K562 (cell line): ENCODE measurements around the gene OSTF1. TPM values are rescaled to one million over a fixed set of nuclear protein-coding genes. Genes with fewer than 3 reads are reported as not detected.

Experiments used
- ATAC-seq: fragments of 200-7000 bp; cut with Tn5 transposase; 3 replicates; pipeline ENCODE4 v1.9.1; 2020; ENCODE audit warnings: moderate library complexity
- BruUV-seq: library from RNA; stranded (reverse); fragments of 400-500 nt; replicated peaks from 2 replicates; lab custom pipeline; 2021; lab: Mats Ljungman, UMichigan
- CTCF ChIA-PET: fragments of 300-600 bp; formaldehyde crosslinking; extraction: SDS; loops from one replicate; lab custom pipeline; 2021; ENCODE audit warnings: low intra/inter-chr PET ratio; lab: Yijun Ruan, JAX
- POLR2A ChIA-PET: fragments of 300-600, 350-650 bp; sonication (Branson Sonifier 250); formaldehyde crosslinking; extraction: SDS; loops from one replicate; lab custom pipeline; 2021; ENCODE audit warnings: antibody characterized with exemption, inconsistent platforms; lab: Yijun Ruan, JAX
- DNase-seq, 4 experiments: peaks; one replicate each; pipeline versions ENCODE4 v3.0.0 to v3.0.0-alpha.2; 2011 to 2018; ENCODE audit warnings: low spot score in 3 of 4, mixed read lengths in 3 of 4; ENCODE audit errors: extremely low read depth in 1 of 4
- FAIRE-seq: peaks from 2 replicates; lab custom pipeline; 2011; peaks lifted over from hg19 to GRCh38; lab: Jason Lieb, UNC
- H2AFZ ChIP-seq: 2 replicates; pipeline ENCODE4 v1.6.0; 2011; ENCODE audit warnings: low read depth, low read length, control low read depth, inconsistent platforms
- H3K27ac ChIP-seq: fragments of 200-600 bp; 3 replicates; pipeline ENCODE4 v1.8.0; 2011; ENCODE audit warnings: low read depth, mild to moderate bottlenecking, control low read depth, inconsistent platforms, low read length, moderate library complexity, mixed read lengths; ENCODE audit errors: extremely low read depth
- H3K27me3 ChIP-seq, 2 experiments: fragments of 300-600 bp in 1 of 2; 2 replicates in 1 of 2; 3 replicates in 1 of 2; pipeline versions ENCODE4 v1.6.0 to v1.8.0; 2011; ENCODE audit warnings: inconsistent platforms in 2 of 2, low read length in 2 of 2, mild to moderate bottlenecking in 1 of 2, mixed read lengths in 1 of 2, moderate library complexity in 1 of 2; ENCODE audit not compliant: control insufficient read depth in 2 of 2, insufficient read depth in 2 of 2
- H3K36me3 ChIP-seq: fragments of 300-600 bp; 3 replicates; pipeline ENCODE4 v1.8.0; 2011; ENCODE audit warnings: mild to moderate bottlenecking, low read length, inconsistent platforms; ENCODE audit not compliant: control insufficient read depth, insufficient read depth
- H3K4me1 ChIP-seq, 2 experiments: fragments of 200-600 bp in 1 of 2; replicated peaks in 1 of 2; 2 replicates in 1 of 2; 3 replicates in 1 of 2; pipeline versions ENCODE4 v1.5.1 to v1.8.0; 2011; ENCODE audit warnings: inconsistent platforms in 2 of 2, low read length in 2 of 2, mild to moderate bottlenecking in 1 of 2, mixed read lengths in 1 of 2, moderate library complexity in 1 of 2; ENCODE audit not compliant: control insufficient read depth in 2 of 2, insufficient read depth in 2 of 2
- H3K4me2 ChIP-seq: 2 replicates; pipeline ENCODE4 v1.6.1; 2011; ENCODE audit warnings: low read length, control low read depth, inconsistent platforms, mixed read lengths; ENCODE audit not compliant: insufficient read depth
- H3K4me3 ChIP-seq: fragments of 200-600 bp; sonication (generic), shearing (Covaris generic); 2 replicates; pipeline ENCODE4 v1.5.1; 2016; ENCODE audit warnings: control low read depth, inconsistent platforms
- H3K79me2 ChIP-seq: fragments of 200-600 bp; 3 replicates; pipeline ENCODE4 v1.8.0; 2011; ENCODE audit warnings: low read length, inconsistent platforms; ENCODE audit not compliant: control insufficient read depth, insufficient read depth
- H3K9ac ChIP-seq, 2 experiments: 2 replicates each; pipeline versions ENCODE4 v1.6.0 to v1.6.1; 2011; ENCODE audit warnings: low read depth in 2 of 2, low read length in 2 of 2, control low read depth in 1 of 2, inconsistent platforms in 1 of 2, mild to moderate bottlenecking in 1 of 2, mixed read lengths in 1 of 2; ENCODE audit not compliant: insufficient read depth in 1 of 2
- H3K9me1 ChIP-seq: one replicate; pipeline ENCODE4 v1.6.0; 2011; ENCODE audit warnings: inconsistent platforms, mild to moderate bottlenecking, low read length, moderate library complexity; ENCODE audit not compliant: control insufficient read depth, insufficient read depth
- H3K9me3 ChIP-seq: replicated peaks from 2 replicates; pipeline ENCODE4 v1.5.1; 2011; ENCODE audit warnings: low read depth, low read length, inconsistent platforms; ENCODE audit not compliant: control insufficient read depth, insufficient read depth
- H4K20me1 ChIP-seq: replicated peaks from 2 replicates; pipeline ENCODE4 v1.6.1; 2011; ENCODE audit warnings: low read length, inconsistent platforms, mixed read lengths; ENCODE audit not compliant: control insufficient read depth, insufficient read depth
- ATF6 ChIP-seq: sonication (generic); formaldehyde crosslinking; IDR thresholded peaks from 2 replicates; pipeline ENCODE4 v1.4.0; 2020; ENCODE audit warnings: mild to moderate bottlenecking, missing genetic modification reagents
- DLX4 ChIP-seq: fragments of 250-450 bp; sonication (Bioruptor Pico); IDR thresholded peaks from 2 replicates; pipeline ENCODE4 v1.6.1; 2021; ENCODE audit warnings: mild to moderate bottlenecking
- LCOR ChIP-seq: sonication (generic); formaldehyde crosslinking; IDR thresholded peaks from 2 replicates; pipeline ENCODE4 v1.8.0; 2022; ENCODE audit warnings: mild to moderate bottlenecking, missing genetic modification reagents
- RERE ChIP-seq: sonication (generic); formaldehyde crosslinking; IDR thresholded peaks from 2 replicates; pipeline ENCODE4 v1.8.0; 2023; ENCODE audit warnings: missing genetic modification reagents, mild to moderate bottlenecking, borderline replicate concordance
- WGBS: fragments of 100-300 bp; shearing (Covaris generic); methylation state at CpG from one replicate; pipeline ENCODE4 v1.1.6; 2016; ENCODE audit warnings: low coverage, mixed read lengths; ENCODE audit not compliant: insufficient coverage; ENCODE audit errors: missing lambda C conversion rate; 5-methylcytosine and 5-hydroxymethylcytosine counted together
- in situ Hi-C: fragments of 300-500 bp; cut with MboI; formaldehyde crosslinking; loops from 4 replicates; pipeline ENCODE4 v1.15.0; 2018; ENCODE audit warnings: inconsistent platforms, mixed read lengths
- intact Hi-C: fragments of 100-400 bp; cut with micrococcal nuclease; formaldehyde crosslinking; loops from 2 replicates; pipeline ENCODE4 v1.14.2; 2022
- polyA plus RNA-seq, 8 experiments: library from polyadenylated mRNA; depleted of rRNA in 4 of 8; stranded (reverse) in 5 of 8; unstranded in 3 of 8; fragments of >200 nt; fragmentation: Nextera tagmentation in 2 of 8; fragmentation: Illumina TruSeq in 1 of 8; extraction: Ambion mirVana in 2 of 8; extraction: Trizol in 1 of 8; gene quantifications; 2 replicates each; pipeline versions ENCODE4 v1.2.1 to v1.2.3, GENCODE V29; 2011 to 2014; ENCODE audit warnings: inconsistent platforms in 1 of 8, missing spikeins in 1 of 8
- total RNA-seq, 7 experiments: library from RNA; depleted of rRNA in 6 of 7; stranded (reverse); fragments of >200 nt in 6 of 7; fragmentation: Illumina TruSeq in 2 of 7; extraction: Trizol in 2 of 7; gene quantifications; 2 replicates each; pipeline versions ENCODE4 v1.2.1 to v1.2.3, GENCODE V29; 2011 to 2021; ENCODE audit warnings: low replicate concordance in 1 of 7

OSTF1 gene
- total and polyA plus RNA-seq, 9 of the 15 experiments (the other 6 are each of a cell fraction or from before 2014, with no cell fraction given), result 15.0 to 37.3 (median 23.0) TPM

GRCh38 chr9:75184471-75184870, 96.2 kb downstream of the OSTF1 start:
- no peak for ATAC-seq
- H3K9me1 ChIP-seq, result no peaks in the 10 kb centered on the region
- no peak for FAIRE-seq
- H3K4me1 ChIP-seq, result no peaks in the 10 kb centered on the region; a peak in 1 of 5 replicates
- POLR2A ChIA-PET, result no interaction called here
- H3K4me2 ChIP-seq, result no peak overlapping the region
- TF ChIP-seq ATF6 (CRISPR knock-in tag) (no peak), RERE (CRISPR knock-in tag) (no peak), LCOR (CRISPR knock-in tag) (no peak), DLX4 (no peak)
- H3K4me3 ChIP-seq, result no peak overlapping the region
- in situ Hi-C loops, result loop anchor here (25.0 kb wide), 1 partner anchor 397 kb away; no protein-coding TSS in a partner anchor
- no peak overlapping the region for H3K27ac ChIP-seq
- CTCF ChIA-PET, result no interaction called here
- intact Hi-C loops, result no loop called here
- DNase-seq, result no peak
- no peaks in the 10 kb centered on the region for H4K20me1 ChIP-seq
- no peaks in the 10 kb centered on the region for H3K79me2 ChIP-seq
- no peak overlapping the region for H3K9ac ChIP-seq
- no TSS peak for BruUV-seq
- H3K27me3 ChIP-seq, result no peaks in the 10 kb centered on the region
- WGBS, result 29% methylated on average over 3 of the region's 3 CpGs
- no peaks in the 10 kb centered on the region for H3K9me3 ChIP-seq
- no peak overlapping the region for H2AFZ ChIP-seq
- no peaks in the 10 kb centered on the region for H3K36me3 ChIP-seq
